Measurements from ENCODE around the gene SUPT4H1.
A peak's percentile ranks its signal among the peaks of the same experiment; 100 is the strongest.

The SUPT4H1 gene

DNA sequence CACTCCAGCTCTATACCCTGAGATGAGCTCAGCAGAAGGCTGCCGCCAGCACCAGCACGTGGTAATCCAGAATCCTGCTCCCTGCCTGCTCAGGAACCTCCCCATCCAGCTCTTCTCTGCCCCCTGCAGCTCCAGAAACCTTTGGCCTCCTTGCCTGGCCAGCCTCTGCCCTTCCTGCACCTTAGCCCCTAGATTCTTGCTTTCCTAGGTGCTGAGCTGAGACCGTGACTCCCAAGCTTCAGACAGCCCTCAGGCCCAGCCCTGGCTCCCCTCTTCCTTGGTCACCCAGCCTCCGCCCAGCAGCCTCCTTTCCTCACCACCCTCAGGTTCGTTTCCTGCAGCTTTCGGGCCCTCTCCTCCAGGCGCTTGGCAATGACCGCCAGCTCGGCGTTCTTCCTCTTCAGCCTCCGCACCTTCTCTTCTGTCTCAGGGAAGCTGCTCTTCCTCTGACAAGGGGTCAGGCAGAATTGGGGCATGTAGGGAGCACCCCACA lies 26.0 kb downstream of the SUPT4H1 start:
- Histone ChIP-seq H3K4me1 (ENCODE audit: insufficient read depth, insufficient read length) (peaks cover 37% of the 10 kb centered on the region), H3K9me3 (ENCODE audit: insufficient read depth, low read length) (no peaks in the 10 kb centered on the region), H3K36me3 (ENCODE audit: insufficient read depth, insufficient read length, low read length) (no peaks in the 10 kb centered on the region), H3K27me3 (ENCODE audit: insufficient read depth, insufficient read length) (peaks cover 8% of the 10 kb centered on the region), H3K9ac (ENCODE audit: insufficient read length, low read depth) (no peak overlapping the region), H3K4me3 (ENCODE audit: insufficient read length, low read depth) (no peak overlapping the region)
- TF ChIP-seq SUZ12 (IDR thresholded peaks at IDR 0.05; ENCODE audit: extremely low read depth, insufficient read depth, insufficient read length) (no peak), YY1 (IDR thresholded peaks at IDR 0.05; ENCODE audit: insufficient read depth, insufficient read length) (no peak), ZNF274 (IDR thresholded peaks at IDR 0.05; ENCODE audit: low read depth, low read length) (no peak)
- no peak for DNase-seq (ENCODE audit: low read depth, low spot score)

DNA sequence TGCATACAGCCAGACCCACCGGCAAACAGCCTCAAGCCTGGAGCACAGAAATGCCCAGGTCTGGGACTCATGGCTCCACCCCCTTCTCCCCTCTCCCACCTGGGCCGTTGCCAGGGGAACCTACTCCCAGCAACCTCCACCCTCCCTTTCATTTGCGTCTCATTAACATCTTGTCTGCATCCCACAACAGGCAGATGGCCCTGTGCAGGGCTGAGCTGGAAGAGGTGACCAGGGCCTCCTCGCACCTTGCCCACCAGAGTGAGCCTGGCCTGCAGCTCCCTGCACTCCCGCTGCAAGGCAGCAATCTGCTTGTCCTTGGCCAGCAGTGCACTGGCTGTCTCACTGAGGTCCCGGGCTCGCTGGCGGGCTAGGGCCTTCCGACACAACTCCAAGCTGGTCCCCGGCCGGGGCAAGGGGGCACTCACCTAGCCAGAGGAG lies 26.7 kb downstream of the SUPT4H1 start:
- Histone ChIP-seq H3K4me1 (ENCODE audit: insufficient read depth, insufficient read length) (peaks cover 32% of the 10 kb centered on the region), H3K9ac (ENCODE audit: insufficient read length, low read depth) (peak overlapping the region; percentile 70), H3K36me3 (ENCODE audit: insufficient read depth, insufficient read length, low read length) (no peaks in the 10 kb centered on the region), H3K27me3 (ENCODE audit: insufficient read depth, insufficient read length) (peaks cover 8% of the 10 kb centered on the region), H3K9me3 (ENCODE audit: insufficient read depth, low read length) (no peaks in the 10 kb centered on the region), H3K4me3 (ENCODE audit: insufficient read length, low read depth) (no peak overlapping the region)
- TF ChIP-seq SUZ12 (IDR thresholded peaks at IDR 0.05; ENCODE audit: extremely low read depth, insufficient read depth, insufficient read length) (no peak), ZNF274 (IDR thresholded peaks at IDR 0.05; ENCODE audit: low read depth, low read length) (no peak), YY1 (IDR thresholded peaks at IDR 0.05; ENCODE audit: insufficient read depth, insufficient read length) (no peak)
- DNase-seq (ENCODE audit: low read depth, low spot score): no peak

DNA sequence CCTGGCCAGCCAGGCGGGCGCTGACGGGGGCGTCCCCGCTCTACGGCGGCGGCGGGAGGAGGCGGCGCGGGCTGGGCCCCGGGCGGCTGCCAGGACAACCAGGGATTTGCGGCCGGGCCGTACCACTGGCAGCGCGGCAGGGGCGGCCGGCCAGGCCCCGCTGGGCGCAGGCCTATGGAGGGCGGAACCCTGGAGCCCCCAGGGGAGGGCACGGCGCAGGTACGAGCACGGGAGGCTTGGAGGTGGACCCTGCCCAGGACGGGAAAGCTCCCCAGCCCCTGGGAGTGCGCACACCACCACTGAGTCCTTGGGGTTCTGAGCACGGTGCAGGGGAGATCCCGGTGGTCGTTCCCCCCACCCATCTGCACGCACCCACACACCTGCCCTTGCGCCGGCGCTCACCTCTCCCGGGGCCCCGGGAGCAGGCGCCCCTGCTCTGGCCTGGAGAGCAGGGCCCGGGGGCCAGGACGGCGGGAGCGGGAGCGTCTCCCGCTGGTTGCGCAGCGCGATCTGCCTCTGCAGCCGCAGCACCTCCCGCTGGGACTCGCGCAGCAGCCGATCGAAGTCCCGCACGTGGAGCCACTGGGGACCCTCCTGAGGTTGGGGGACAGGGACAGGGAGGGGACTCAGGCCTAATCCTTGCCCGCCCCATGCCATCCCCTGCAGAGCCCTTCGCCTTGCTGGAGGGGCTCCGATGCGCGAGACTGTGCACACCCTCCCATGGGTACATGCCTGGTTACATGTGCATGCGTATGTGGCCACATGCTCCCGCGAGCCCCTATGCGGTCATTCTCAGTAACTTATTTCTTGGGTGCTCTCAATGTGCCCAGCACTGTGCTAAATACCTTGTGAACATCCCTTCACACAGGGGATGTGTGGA lies 27.4 kb downstream of the SUPT4H1 start:
- Histone ChIP-seq H3K9ac (ENCODE audit: insufficient read length, low read depth) (peak overlapping the region; percentile 70), H3K36me3 (ENCODE audit: insufficient read depth, insufficient read length, low read length) (no peaks in the 10 kb centered on the region), H3K4me1 (ENCODE audit: insufficient read depth, insufficient read length) (peaks cover 30% of the 10 kb centered on the region), H3K27me3 (ENCODE audit: insufficient read depth, insufficient read length) (peaks cover 8% of the 10 kb centered on the region), H3K4me3 (ENCODE audit: insufficient read length, low read depth) (peak overlapping the region; percentile 33), H3K9me3 (ENCODE audit: insufficient read depth, low read length) (no peaks in the 10 kb centered on the region)
- TF ChIP-seq SUZ12 (IDR thresholded peaks at IDR 0.05; ENCODE audit: extremely low read depth, insufficient read depth, insufficient read length): no peak
- no peak for TF ChIP-seq YY1 (IDR thresholded peaks at IDR 0.05; ENCODE audit: insufficient read depth, insufficient read length)
- TF ChIP-seq ZNF274 (IDR thresholded peaks at IDR 0.05; ENCODE audit: low read depth, low read length): no peak
- DNase-seq (ENCODE audit: low read depth, low spot score): no peak

DNA sequence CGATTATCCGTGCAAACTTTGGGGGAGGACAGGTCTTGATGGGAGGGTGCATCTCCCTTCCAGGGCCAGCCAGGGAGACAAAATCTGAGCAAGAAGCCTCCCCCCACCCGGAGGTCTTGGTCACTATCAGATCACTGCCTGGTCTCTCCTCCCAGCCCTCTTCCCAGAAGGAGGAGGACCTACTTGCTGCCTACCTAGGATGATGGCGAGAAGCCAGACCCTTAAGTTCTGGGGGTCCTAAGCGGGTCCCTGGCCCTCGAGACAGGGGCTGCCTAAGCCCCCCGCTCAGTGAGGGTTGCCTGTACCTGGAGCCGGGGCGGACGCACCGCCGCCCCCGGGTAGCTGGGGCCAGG lies 28.0 kb downstream of the SUPT4H1 start:
- Histone ChIP-seq H3K9me3 (ENCODE audit: insufficient read depth, low read length) (no peaks in the 10 kb centered on the region), H3K36me3 (ENCODE audit: insufficient read depth, insufficient read length, low read length) (no peaks in the 10 kb centered on the region), H3K4me3 (ENCODE audit: insufficient read length, low read depth) (peak overlapping the region; percentile 33), H3K9ac (ENCODE audit: insufficient read length, low read depth) (peak overlapping the region; percentile 43), H3K4me1 (ENCODE audit: insufficient read depth, insufficient read length) (peaks cover 28% of the 10 kb centered on the region), H3K27me3 (ENCODE audit: insufficient read depth, insufficient read length) (peaks cover 8% of the 10 kb centered on the region)
- no peak for DNase-seq (ENCODE audit: low read depth, low spot score)
- no peak for TF ChIP-seq YY1 (IDR thresholded peaks at IDR 0.05; ENCODE audit: insufficient read depth, insufficient read length)
- TF ChIP-seq SUZ12 (IDR thresholded peaks at IDR 0.05; ENCODE audit: extremely low read depth, insufficient read depth, insufficient read length): no peak
- no peak for TF ChIP-seq ZNF274 (IDR thresholded peaks at IDR 0.05; ENCODE audit: low read depth, low read length)

DNA sequence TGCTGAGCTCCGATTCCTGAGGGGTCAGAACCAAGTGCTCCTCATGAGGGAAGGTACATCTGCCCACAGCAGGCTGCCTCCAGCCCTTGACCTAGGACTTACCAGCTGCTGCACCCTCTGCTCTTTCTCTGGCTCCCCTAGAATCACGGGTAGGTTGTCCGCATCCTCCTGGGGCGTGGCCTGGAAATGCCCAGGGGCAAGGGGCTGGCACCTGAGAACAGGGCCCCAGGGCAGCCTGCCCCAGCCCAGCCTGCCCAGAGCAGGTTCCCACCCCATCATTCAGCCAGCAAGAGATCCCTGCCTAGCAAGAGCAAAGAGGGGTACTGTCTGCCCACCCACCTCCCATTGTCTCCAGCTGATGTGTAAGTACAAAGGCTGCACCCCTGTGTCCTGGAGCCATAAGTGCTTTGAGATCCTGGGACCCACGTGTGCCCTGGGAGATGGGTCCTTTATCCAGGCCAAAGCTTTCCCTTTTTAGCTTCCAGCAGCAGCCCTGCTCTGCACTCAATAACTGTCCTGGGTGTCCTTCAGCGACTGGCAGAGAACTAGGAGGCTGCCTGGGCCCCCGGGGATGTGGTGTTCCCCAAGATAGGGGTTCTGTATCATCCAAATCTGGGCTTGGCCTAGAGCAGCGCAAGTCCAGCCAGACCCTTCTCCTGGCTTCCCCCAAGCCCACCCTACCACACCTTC lies 28.5 kb downstream of the SUPT4H1 start:
- TF ChIP-seq YY1 (IDR thresholded peaks at IDR 0.05; ENCODE audit: insufficient read depth, insufficient read length) (no peak), ZNF274 (IDR thresholded peaks at IDR 0.05; ENCODE audit: low read depth, low read length) (no peak), SUZ12 (IDR thresholded peaks at IDR 0.05; ENCODE audit: extremely low read depth, insufficient read depth, insufficient read length) (no peak)
- peaks cover 8% of the 10 kb centered on the region for H3K27me3 ChIP-seq (ENCODE audit: insufficient read depth, insufficient read length)

DNA sequence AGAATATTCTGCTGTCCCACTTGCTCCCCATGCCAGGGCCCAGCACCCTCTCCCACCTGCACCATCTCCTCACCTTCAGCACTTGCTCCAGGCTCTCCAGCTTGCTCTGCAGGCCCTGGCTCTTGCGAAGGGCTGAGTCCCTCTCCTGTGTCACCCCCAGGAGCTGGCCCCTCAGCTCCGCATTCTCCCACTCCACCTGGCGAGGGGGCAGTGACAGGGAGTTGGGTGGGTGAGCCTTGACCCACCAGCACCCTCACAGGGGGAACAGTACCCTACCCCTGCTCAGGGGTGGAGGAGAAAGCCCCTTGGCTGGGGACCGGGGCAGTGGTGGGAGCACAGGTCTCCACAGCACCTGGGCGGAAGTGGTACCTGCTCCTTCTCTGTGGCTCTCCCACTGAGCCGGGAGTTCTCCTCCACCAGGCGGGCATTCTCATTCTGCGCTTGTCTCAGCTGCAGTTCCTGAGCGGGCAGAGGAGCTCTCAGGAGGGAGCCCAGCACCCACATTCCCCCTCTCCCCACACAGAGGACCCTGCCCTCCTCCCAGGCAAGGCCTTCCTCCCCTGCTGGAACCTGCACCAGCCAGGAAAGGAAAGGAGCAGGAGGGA lies 29.3 kb downstream of the SUPT4H1 start:
- DNase-seq (ENCODE audit: low read depth, low spot score): no peak
- Histone ChIP-seq H3K4me3 (ENCODE audit: insufficient read length, low read depth) (no peak overlapping the region), H3K36me3 (ENCODE audit: insufficient read depth, insufficient read length, low read length) (no peaks in the 10 kb centered on the region), H3K27me3 (ENCODE audit: insufficient read depth, insufficient read length) (peaks cover 8% of the 10 kb centered on the region), H3K4me1 (ENCODE audit: insufficient read depth, insufficient read length) (peaks cover 25% of the 10 kb centered on the region), H3K9ac (ENCODE audit: insufficient read length, low read depth) (no peak overlapping the region), H3K9me3 (ENCODE audit: insufficient read depth, low read length) (no peaks in the 10 kb centered on the region)
- TF ChIP-seq ZNF274 (IDR thresholded peaks at IDR 0.05; ENCODE audit: low read depth, low read length) (no peak), YY1 (IDR thresholded peaks at IDR 0.05; ENCODE audit: insufficient read depth, insufficient read length) (no peak), SUZ12 (IDR thresholded peaks at IDR 0.05; ENCODE audit: extremely low read depth, insufficient read depth, insufficient read length) (no peak)

More for the DNA sequence above, 28.5 kb downstream of the SUPT4H1 start:
- DNase-seq (ENCODE audit: low read depth, low spot score): no peak
- H3K9me3 ChIP-seq (ENCODE audit: insufficient read depth, low read length): no peaks in the 10 kb centered on the region
- no peaks in the 10 kb centered on the region for H3K36me3 ChIP-seq (ENCODE audit: insufficient read depth, insufficient read length, low read length)
- H3K4me3 ChIP-seq (ENCODE audit: insufficient read length, low read depth): no peak overlapping the region
- H3K9ac ChIP-seq (ENCODE audit: insufficient read length, low read depth): no peak overlapping the region
- peaks cover 25% of the 10 kb centered on the region for H3K4me1 ChIP-seq (ENCODE audit: insufficient read depth, insufficient read length)
